Heart left ventricle (tissue), 13 donors: Measurements from ENCODE around the gene TMEM242.

Experiments
- CTCF ChIP-seq, 12 donors: fragments of 200-600 bp; sonication (generic) in 4 of 12; IDR thresholded peaks; one replicate each; pipeline versions ENCODE4 v1.5.0 to v1.8.0; 2018 to 2022; ENCODE audit warnings: antibody characterized with exemption in 12 of 12, mild to moderate bottlenecking in 5 of 12
- POLR2A ChIP-seq, 2 donors: fragments of 450-650 bp; IDR thresholded peaks; one replicate each; pipeline ENCODE4 v1.6.1; 2017; ENCODE audit warnings: antibody characterized with exemption in 2 of 2, mild to moderate bottlenecking in 2 of 2, moderate library complexity in 2 of 2
- donor health status: ischemic (EF 13 %, LVEDD 7.1; RV severe dilation, severe dysfunction).
- donor health status: DM: no; HTN: yes; CAD: no.
- donor health status: DM: no; HTN: no; CAD: no.
- donor health status: ischemic (EF 25% LVEDD 6.9; RV normal size, moderate dysfunction).
- donor health status: ischemic (EF 25% LVEDD 5.7; RV mildly dilated, moderate dysfunction).
- donor health status: ischemic (EF 35%, LVEDD 5.7; RV mildly dilated, moderate dysfunction).
- donor health status: nonischemic (EF 11% LVEDD 7.7; RV severe dilation, severe dysfunction).
- donor health status: DM: yes; HTN: yes; CAD: no.
- donor health status: PGD.
- donor health status: ischemic (EF 29% LVEDD 5.4; RV normal size, mild dysfunction).
- donor health status: nonischemic (EF 23%, LVEDD 6.1; RV moderate dilation, normal function).

GRCh38 chr6:157261606-157262005 lies 61.7 kb downstream of the TMEM242 start:
- TF ChIP-seq CTCF (IDR thresholded peaks at IDR 0.05) (no peak), POLR2A (IDR thresholded peaks at IDR 0.05) (no peak)
